ENCODE measurements around the gene PHF21B.
A peak's percentile ranks its signal among the peaks of the same experiment; 100 is the strongest.

The PHF21B gene

GRCh38 chr22:45010532-45010900, 711 bp upstream of the PHF21B start:
- DNase-seq: no peak

- DNase-seq: no peak
Measured at GRCh38 chr22:45008751-45009605, 827 bp downstream of the PHF21B start.

- no peak for DNase-seq
Measured at GRCh38 chr22:45008186-45008681, 1.6 kb downstream of the PHF21B start.

- no peak for DNase-seq
Measured at GRCh38 chr22:45007391-45008185, 2.2 kb downstream of the PHF21B start.

- no peak for DNase-seq
Measured at GRCh38 chr22:45006964-45007390, 2.8 kb downstream of the PHF21B start.

GRCh38 chr22:45006111-45006963, 3.5 kb downstream of the PHF21B start:
- DNase-seq: no peak

GRCh38 chr22:45001653-45002052, 8.2 kb downstream of the PHF21B start:
- DNase-seq: no peak

- no peak for DNase-seq
Measured at GRCh38 chr22:45000330-45000729, 9.5 kb downstream of the PHF21B start.

- no peak for DNase-seq
Measured at GRCh38 chr22:44999687-45000086, 10.1 kb downstream of the PHF21B start.

- DNase-seq: no peak
Measured at GRCh38 chr22:44999231-44999630, 10.6 kb downstream of the PHF21B start.

- DNase-seq: no peak
Measured at GRCh38 chr22:44998296-44998695, 11.5 kb downstream of the PHF21B start.

GRCh38 chr22:44997060-44997459, 12.7 kb downstream of the PHF21B start:
- no peak for DNase-seq

GRCh38 chr22:44996648-44997047, 13.2 kb downstream of the PHF21B start:
- no peak for DNase-seq

- no peak for DNase-seq
Measured at GRCh38 chr22:44996120-44996519, 13.7 kb downstream of the PHF21B start.

- DNase-seq: no peak
Measured at GRCh38 chr22:44995715-44996114, 14.1 kb downstream of the PHF21B start.

- peak; percentile 66 for DNase-seq
Measured at GRCh38 chr22:44995105-44995514, 14.7 kb downstream of the PHF21B start.

- DNase-seq: no peak
Measured at GRCh38 chr22:44994399-44995104, 15.3 kb downstream of the PHF21B start.

- DNase-seq: no peak
Measured at GRCh38 chr22:44992166-44992565, 17.6 kb downstream of the PHF21B start.

GRCh38 chr22:44991218-44991617, 18.6 kb downstream of the PHF21B start:
- DNase-seq: no peak

- no peak for DNase-seq
Measured at GRCh38 chr22:44990810-44991209, 19.0 kb downstream of the PHF21B start.

GRCh38 chr22:44990328-44990727, 19.5 kb downstream of the PHF21B start:
- no peak for DNase-seq

GRCh38 chr22:44988671-44989070, 21.1 kb downstream of the PHF21B start:
- DNase-seq: no peak

All from NCI-H510A (cell line).